PC-9 (cell line): Measurements from ENCODE around the gene GCNA.

ENCODE experiments used
- EZH2 ChIP-seq: fragments of 200-600 bp; sonication (generic); IDR thresholded peaks from 2 replicates; pipeline ENCODE4 v1.8.0; 2017; ENCODE audit warnings: antibody characterized with exemption, low read depth
- TF ChIP-seq, protein P1 (sequence below): fragments of 200-600 bp; sonication (generic); conservative IDR thresholded peaks from 2 replicates; pipeline ENCODE4 v1.6.1; 2017; ENCODE audit warnings: mixed run types, antibody characterized with exemption, mild to moderate bottlenecking, moderate library complexity

GRCh38 chrX:71533516-71533850 lies 44.8 kb upstream of the GCNA start:
- TF ChIP-seq, protein P1, sequence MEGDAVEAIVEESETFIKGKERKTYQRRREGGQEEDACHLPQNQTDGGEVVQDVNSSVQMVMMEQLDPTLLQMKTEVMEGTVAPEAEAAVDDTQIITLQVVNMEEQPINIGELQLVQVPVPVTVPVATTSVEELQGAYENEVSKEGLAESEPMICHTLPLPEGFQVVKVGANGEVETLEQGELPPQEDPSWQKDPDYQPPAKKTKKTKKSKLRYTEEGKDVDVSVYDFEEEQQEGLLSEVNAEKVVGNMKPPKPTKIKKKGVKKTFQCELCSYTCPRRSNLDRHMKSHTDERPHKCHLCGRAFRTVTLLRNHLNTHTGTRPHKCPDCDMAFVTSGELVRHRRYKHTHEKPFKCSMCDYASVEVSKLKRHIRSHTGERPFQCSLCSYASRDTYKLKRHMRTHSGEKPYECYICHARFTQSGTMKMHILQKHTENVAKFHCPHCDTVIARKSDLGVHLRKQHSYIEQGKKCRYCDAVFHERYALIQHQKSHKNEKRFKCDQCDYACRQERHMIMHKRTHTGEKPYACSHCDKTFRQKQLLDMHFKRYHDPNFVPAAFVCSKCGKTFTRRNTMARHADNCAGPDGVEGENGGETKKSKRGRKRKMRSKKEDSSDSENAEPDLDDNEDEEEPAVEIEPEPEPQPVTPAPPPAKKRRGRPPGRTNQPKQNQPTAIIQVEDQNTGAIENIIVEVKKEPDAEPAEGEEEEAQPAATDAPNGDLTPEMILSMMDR = no peak
- TF ChIP-seq EZH2 = no peak
